Bronchial epithelial cell (primary cell): Measurements from ENCODE around the gene ALKBH5. TPM values are rescaled to one million over a fixed set of nuclear protein-coding genes. Genes with fewer than 3 reads are reported as not detected.
A peak's percentile ranks its signal among the peaks of the same experiment; 100 is the strongest.
"Not testable (repeated sequence)": the region's sequence is repeated elsewhere in the genome, so short reads cannot be mapped to it uniquely, and the experiment has no call there.

Experiments used
- DNase-seq: peaks from one replicate; pipeline ENCODE4 v3.0.0-alpha.2; 2010; ENCODE audit warnings: low read depth
- FAIRE-seq: peaks from 2 replicates; lab custom pipeline; 2011; peaks lifted over from hg19 to GRCh38; lab: Jason Lieb, UNC
- H3K27me3 ChIP-seq: 2 replicates; pipeline ENCODE4 v1.5.1; 2011; ENCODE audit warnings: low read length; ENCODE audit not compliant: control insufficient read depth, insufficient read depth
- H3K36me3 ChIP-seq: 2 replicates; pipeline ENCODE4 v1.5.1; 2011; ENCODE audit warnings: low read length; ENCODE audit not compliant: control insufficient read depth, insufficient read depth
- H3K4me3 ChIP-seq: 2 replicates; pipeline ENCODE4 v1.5.1; 2011; ENCODE audit warnings: mild to moderate bottlenecking, low read depth, low read length, control low read depth
- CTCF ChIP-seq: IDR thresholded peaks from 2 replicates; pipeline ENCODE4 v1.5.1; 2011; ENCODE audit warnings: mild to moderate bottlenecking, moderate library complexity, low read length, control low read depth, inconsistent platforms; ENCODE audit not compliant: insufficient read depth, severe bottlenecking
- total RNA-seq: library from RNA; depleted of rRNA; stranded (reverse); fragments of >200 nt; gene quantifications from 2 replicates; pipeline ENCODE4 v1.2.1, GENCODE V29; 2014

The ALKBH5 gene
- total RNA-seq, 1 donor from 2014 or later = 104 TPM

DNA sequence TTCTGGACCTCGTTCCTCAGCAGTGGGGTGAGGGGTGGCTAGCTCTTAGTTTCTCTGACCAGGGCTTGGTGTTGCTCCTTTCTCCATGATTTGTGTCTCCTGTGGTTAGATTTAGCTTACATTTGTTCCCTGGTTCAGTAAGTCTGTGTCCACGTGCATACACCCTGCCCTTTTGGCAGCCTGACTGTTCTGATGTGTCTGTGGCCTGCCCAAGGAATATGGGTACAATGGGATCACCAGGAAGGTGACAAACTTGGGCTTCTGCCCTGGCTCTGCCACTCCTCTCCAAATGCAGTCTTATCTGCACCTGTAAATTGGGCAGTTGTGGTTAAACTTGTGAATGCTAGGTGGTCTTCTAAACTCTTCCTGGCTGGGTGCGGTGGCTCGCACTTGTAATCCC is 17.5 kb downstream of the ALKBH5 start:
- FAIRE-seq (peak; percentile 72), DNase-seq (no peak)
- no peak for TF ChIP-seq CTCF
- Histone ChIP-seq H3K4me3 (no peak overlapping the region), H3K36me3 (peaks cover 25% of the 10 kb centered on the region), H3K27me3 (no peaks in the 10 kb centered on the region)

DNA sequence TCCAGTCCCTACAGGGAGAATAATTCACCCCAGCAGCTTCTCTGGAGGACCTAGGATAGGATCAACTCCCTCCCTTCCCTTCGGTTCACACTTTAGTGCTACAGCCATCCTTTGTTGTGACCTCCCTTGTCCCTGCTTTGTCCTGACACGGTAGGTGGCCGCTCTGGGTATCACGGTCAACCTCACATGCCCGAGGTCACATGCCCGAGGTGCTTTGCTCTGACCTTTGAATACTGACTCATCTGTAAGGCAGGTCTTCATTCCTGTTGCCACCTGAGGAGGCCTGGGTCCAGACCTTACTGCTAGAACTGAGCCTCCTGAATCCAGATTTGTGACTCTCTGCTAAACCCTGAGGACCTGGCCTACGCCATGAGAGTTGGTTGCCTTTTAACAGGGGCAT is 19.7 kb downstream of the ALKBH5 start:
- peaks cover 32% of the 10 kb centered on the region for H3K36me3 ChIP-seq
- DNase-seq = no peak

GRCh38 chr17:18205861-18206260 is 22.2 kb downstream of the ALKBH5 start:
- H3K36me3 ChIP-seq = peaks cover 33% of the 10 kb centered on the region
- no peak overlapping the region for H3K4me3 ChIP-seq
- FAIRE-seq (peak; percentile 28), DNase-seq (no peak)
- H3K27me3 ChIP-seq = no peaks in the 10 kb centered on the region
- TF ChIP-seq CTCF = no peak

More for the DNA sequence above, 19.7 kb downstream of the ALKBH5 start:
- no peak overlapping the region for H3K4me3 ChIP-seq
- FAIRE-seq = peak; percentile 58
- H3K27me3 ChIP-seq = no peaks in the 10 kb centered on the region
- TF ChIP-seq CTCF = no peak

- FAIRE-seq (no peak), DNase-seq (no peak)
- Histone ChIP-seq H3K4me3 (no peak overlapping the region), H3K36me3 (peaks cover 31% of the 10 kb centered on the region), H3K27me3 (no peaks in the 10 kb centered on the region)
- no peak for TF ChIP-seq CTCF
These were observed 23.3 kb downstream of the ALKBH5 start for GRCh38 chr17:18206962-18207361.

DNA sequence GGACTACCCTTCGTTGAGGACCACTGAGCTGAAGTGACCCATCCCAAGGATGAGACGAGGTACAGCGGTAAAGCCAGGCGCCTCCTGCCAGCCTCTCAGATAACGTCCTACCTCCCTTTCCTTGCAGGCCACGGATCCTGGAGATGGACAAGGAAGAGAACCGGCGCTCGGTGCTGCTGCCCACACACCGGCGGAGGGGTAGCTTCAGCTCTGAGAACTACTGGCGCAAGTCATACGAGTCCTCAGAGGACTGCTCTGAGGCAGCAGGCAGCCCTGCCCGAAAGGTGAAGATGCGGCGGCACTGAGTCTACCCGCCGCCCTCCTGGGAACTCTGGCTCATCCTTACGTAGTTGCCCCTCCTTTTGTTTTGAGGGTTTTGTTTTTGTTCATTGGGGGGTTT is 24.5 kb downstream of the ALKBH5 start:
- H3K4me3 ChIP-seq = no peak overlapping the region
- peaks cover 29% of the 10 kb centered on the region for H3K36me3 ChIP-seq
- no peak for TF ChIP-seq CTCF
- FAIRE-seq (no peak), DNase-seq (no peak)
- H3K27me3 ChIP-seq = no peaks in the 10 kb centered on the region

DNA sequence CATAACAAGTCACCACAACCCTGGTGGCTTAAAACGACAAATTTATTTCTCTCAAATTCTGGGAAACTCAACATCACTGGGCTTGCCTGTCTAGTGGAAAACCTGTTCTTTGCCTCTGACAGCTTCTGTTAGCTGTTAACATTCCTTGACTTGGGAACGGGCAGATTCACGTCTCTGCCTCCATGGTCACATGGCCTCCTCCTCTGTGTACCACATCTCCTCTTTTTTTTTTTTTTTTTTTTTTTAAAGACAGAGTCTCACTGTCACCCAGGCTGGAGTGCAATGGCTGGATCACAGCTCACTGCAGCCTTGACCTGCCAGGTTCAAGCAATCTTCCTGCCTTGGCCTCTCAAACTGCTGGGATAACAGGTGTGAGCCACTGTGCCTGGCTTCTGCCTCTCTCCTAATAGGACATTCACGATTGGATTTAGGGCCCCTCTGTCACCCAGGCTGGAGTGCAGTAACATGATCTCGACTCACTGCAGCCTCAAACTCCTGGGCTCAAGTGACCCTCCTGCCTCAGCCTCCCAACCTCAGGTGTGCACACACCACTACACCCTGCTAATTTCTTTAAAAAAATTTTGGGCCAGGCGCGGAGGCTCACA is 30.1 kb downstream of the ALKBH5 start:
- no peak for FAIRE-seq
- no peak overlapping the region for H3K4me3 ChIP-seq
- no peak for TF ChIP-seq CTCF
- peaks cover 7% of the 10 kb centered on the region for H3K36me3 ChIP-seq
- DNase-seq = no peak
- H3K27me3 ChIP-seq = no peaks in the 10 kb centered on the region

- not testable (repeated sequence) for FAIRE-seq, DNase-seq, H3K27me3 ChIP-seq, H3K36me3 ChIP-seq, H3K4me3 ChIP-seq
These were observed 33.3 kb downstream of the ALKBH5 start for GRCh38 chr17:18216906-18217305.
